ENCODE data around the gene CHCHD3.

DNA sequence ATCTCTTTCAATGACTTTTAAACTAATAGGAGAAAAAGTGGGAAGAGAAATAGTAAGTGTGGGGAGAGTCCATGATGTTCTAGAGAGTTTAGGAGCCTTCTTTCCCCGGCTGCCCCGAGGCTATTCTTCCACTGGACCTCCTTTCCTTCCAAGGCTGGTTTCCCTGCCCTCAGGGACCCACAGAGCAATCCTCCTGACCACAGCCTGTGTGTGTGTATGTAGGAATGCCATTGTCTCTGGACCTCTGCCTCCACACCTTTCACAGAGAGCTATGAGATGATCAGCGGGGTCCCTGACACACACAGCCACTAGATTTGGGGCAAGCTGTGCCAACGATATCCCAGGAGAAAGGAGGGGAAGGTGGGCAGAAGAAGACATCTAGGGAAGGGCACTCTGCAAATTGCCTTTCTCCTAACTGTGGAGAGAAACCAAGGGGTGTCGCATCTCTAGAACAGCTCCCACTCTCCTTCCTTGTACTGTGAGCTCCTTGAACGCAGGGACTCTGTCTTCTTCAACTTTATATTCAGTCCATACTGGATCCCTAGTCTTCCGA is 13.3 kb upstream of the CHCHD3 start:
- no peak for TF ChIP-seq TOX (CRISPR knock-in tag; IDR thresholded peaks at IDR 0.05; ENCODE audit: borderline replicate concordance)
- no peak for TF ChIP-seq ESRRG (CRISPR knock-in tag; IDR thresholded peaks at IDR 0.05)

All from SK-N-SH treated with all-trans-retinoic acid at 6 μM for 48 hours (cell line).